ENCODE data around the gene CD101. TPM values are rescaled to one million over a fixed set of nuclear protein-coding genes. Genes with fewer than 3 reads are reported as not detected.

Gene CD101
- total RNA-seq, 2 donors from 2014 or later = 0.97 to 1.4 TPM

DNA sequence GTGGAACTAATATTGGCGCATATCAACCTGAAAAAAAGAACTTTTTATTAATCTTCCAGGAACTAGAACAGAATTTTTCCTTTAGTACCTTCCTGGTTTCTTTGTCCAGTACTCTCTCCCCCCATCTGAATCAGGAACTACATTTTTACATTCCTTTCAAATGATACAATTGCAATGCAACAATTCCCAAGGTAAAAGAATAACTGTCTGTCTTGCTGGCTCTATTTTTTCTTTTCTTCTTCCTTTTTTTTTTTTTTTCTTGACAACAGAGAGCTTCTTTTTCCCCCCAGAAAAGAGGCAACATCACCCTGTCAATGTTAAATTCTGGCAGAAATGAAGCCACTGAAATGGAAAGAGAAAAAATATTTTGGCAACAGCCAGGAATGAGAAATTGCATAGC, 4.5 kb upstream of the CD101 start:
- Histone ChIP-seq H3K36me3 (ENCODE audit: control insufficient read depth, insufficient read depth, low read length) (peaks cover 6% of the 10 kb centered on the region), H3K4me1 (ENCODE audit: control insufficient read depth, insufficient read depth, low read length) (no peaks in the 10 kb centered on the region), H3K27me3 (ENCODE audit: control insufficient read depth, insufficient read depth, low read length, poor library complexity, severe bottlenecking) (no peaks in the 10 kb centered on the region), H3K9ac (ENCODE audit: extremely low read depth, low read length, poor library complexity, severe bottlenecking) (no peak overlapping the region), H3K4me3 (ENCODE audit: low read length) (no peak overlapping the region), H3K27ac (ENCODE audit: low read depth, low read length) (no peak overlapping the region), H3K9me3 (ENCODE audit: control insufficient read depth, low read length) (peaks cover 17% of the 10 kb centered on the region)
- Mint-ChIP-seq H3K4me1 (peaks cover 5% of the 10 kb centered on the region), H3K27ac (no peak overlapping the region), H3K36me3 (ENCODE audit: low read depth) (peaks cover 17% of the 10 kb centered on the region), H3K9me3 (peaks cover 7% of the 10 kb centered on the region), H3K27me3 (ENCODE audit: insufficient read depth) (no peaks in the 10 kb centered on the region), H3K4me3 (no peak overlapping the region)
- WGBS, 2 experiments (ENCODE audit: insufficient coverage in 1 of 2, insufficient read length in 1 of 2) = 90 to 100% methylated on average over 1 of the region's 1 CpG
- no peak for TF ChIP-seq CTCF (conservative IDR thresholded peaks at IDR 0.05)
- DNase-seq = no peak

- DNase-seq = no peak
- Histone ChIP-seq H3K9me3 (ENCODE audit: control insufficient read depth, low read length) (peaks cover 11% of the 10 kb centered on the region), H3K27me3 (ENCODE audit: control insufficient read depth, insufficient read depth, low read length, poor library complexity, severe bottlenecking) (no peaks in the 10 kb centered on the region), H3K36me3 (ENCODE audit: control insufficient read depth, insufficient read depth, low read length) (peaks cover 5% of the 10 kb centered on the region), H3K9ac (ENCODE audit: extremely low read depth, low read length, poor library complexity, severe bottlenecking) (no peak overlapping the region), H3K4me1 (ENCODE audit: control insufficient read depth, insufficient read depth, low read length) (no peaks in the 10 kb centered on the region), H3K27ac (ENCODE audit: low read depth, low read length) (no peak overlapping the region), H3K4me3 (ENCODE audit: low read length) (no peak overlapping the region)
- Mint-ChIP-seq H3K36me3 (ENCODE audit: low read depth) (peaks cover 11% of the 10 kb centered on the region), H3K27ac (no peak overlapping the region), H3K4me3 (no peak overlapping the region), H3K4me1 (peaks cover 5% of the 10 kb centered on the region), H3K27me3 (ENCODE audit: insufficient read depth) (no peaks in the 10 kb centered on the region), H3K9me3 (peaks cover 5% of the 10 kb centered on the region)
- no peak for TF ChIP-seq CTCF (conservative IDR thresholded peaks at IDR 0.05)
Observed at GRCh38 chr1:116997636-116998035, 3.9 kb upstream of the CD101 start.

DNA sequence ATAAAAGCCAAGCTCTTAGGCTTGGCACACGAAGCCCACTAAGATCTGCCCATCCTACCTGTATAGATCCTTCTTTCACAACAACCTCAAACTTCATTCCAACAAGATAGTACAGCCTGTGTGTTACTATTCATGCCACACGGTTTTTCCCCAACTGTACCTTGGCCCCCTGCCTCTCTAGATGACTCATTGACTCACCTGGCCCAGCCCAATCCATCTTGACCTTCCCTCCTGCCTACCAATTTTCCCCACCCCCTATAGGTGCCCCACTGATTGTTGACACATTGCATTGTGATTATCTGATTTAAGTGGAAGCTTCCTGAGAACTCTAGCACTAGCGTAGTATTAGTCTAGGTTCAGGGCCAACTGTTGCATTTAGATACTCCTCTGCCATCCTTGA, 2.0 kb upstream of the CD101 start:
- H3K9ac ChIP-seq (ENCODE audit: extremely low read depth, low read length, poor library complexity, severe bottlenecking) = no peak overlapping the region
- H3K4me3 ChIP-seq (ENCODE audit: low read length) = no peak overlapping the region
- no peak for TF ChIP-seq CTCF (conservative IDR thresholded peaks at IDR 0.05)
- Mint-ChIP-seq H3K27ac (no peak overlapping the region), H3K9me3 (no peaks in the 10 kb centered on the region), H3K4me1 (peaks cover 15% of the 10 kb centered on the region), H3K4me3 (no peak overlapping the region), H3K36me3 (ENCODE audit: low read depth) (no peaks in the 10 kb centered on the region), H3K27me3 (ENCODE audit: insufficient read depth) (no peaks in the 10 kb centered on the region)
- WGBS, 2 experiments (ENCODE audit: insufficient coverage in 1 of 2, insufficient read length in 1 of 2) = 79% methylated on average over 3 of the region's 3 CpGs; no CpG with 5 or more reads in 1 of the 2 experiments
- DNase-seq = no peak
- H3K27me3 ChIP-seq (ENCODE audit: control insufficient read depth, insufficient read depth, low read length, poor library complexity, severe bottlenecking) = no peaks in the 10 kb centered on the region
- no peaks in the 10 kb centered on the region for H3K4me1 ChIP-seq (ENCODE audit: control insufficient read depth, insufficient read depth, low read length)
- H3K27ac ChIP-seq (ENCODE audit: low read depth, low read length) = no peak overlapping the region
- no peaks in the 10 kb centered on the region for H3K36me3 ChIP-seq (ENCODE audit: control insufficient read depth, insufficient read depth, low read length)
- H3K9me3 ChIP-seq (ENCODE audit: control insufficient read depth, low read length) = no peaks in the 10 kb centered on the region
